PC-3 (cell line): Measurements from ENCODE around the gene GALNT1.

Source experiments
- EZH2 ChIP-seq: fragments of 300-600 bp; sonication (generic); IDR thresholded peaks from one replicate; pipeline ENCODE4 v1.6.1; 2017; ENCODE audit warnings: antibody characterized with exemption, mild to moderate bottlenecking, low read length; ENCODE audit not compliant: unreplicated experiment
- EZH2phosphoT487 ChIP-seq: fragments of 300-600 bp; sonication (generic); IDR thresholded peaks from 2 replicates; pipeline ENCODE4 v1.6.1; 2018; ENCODE audit warnings: mild to moderate bottlenecking, antibody characterized with exemption, low read length, borderline replicate concordance
- TF ChIP-seq, protein P1 (sequence below): fragments of 300-600 bp; sonication (generic); conservative IDR thresholded peaks from 2 replicates; pipeline ENCODE4 v1.5.1; 2017; ENCODE audit warnings: antibody characterized with exemption, low read depth, mild to moderate bottlenecking, low read length

DNA sequence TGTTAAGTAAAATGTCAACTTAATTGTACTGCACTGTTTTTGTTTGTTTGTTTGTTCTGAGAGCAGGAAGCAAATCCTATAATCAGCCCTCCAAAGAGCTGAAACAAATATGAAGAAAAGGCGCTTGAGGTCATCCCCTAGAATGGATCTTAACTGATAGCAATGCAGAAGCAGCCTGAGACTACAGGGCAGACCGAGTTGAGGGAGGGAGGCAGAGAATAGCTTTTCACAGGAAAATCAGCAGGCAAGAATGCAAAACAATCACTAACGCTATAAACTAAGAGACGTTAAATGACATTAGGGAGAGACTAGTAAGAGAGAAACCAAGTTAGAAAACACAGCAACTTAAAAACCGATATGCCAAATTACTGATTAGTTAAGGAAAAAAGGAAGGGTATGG is 37.2 kb downstream of the GALNT1 start:
- TF ChIP-seq, protein P1, sequence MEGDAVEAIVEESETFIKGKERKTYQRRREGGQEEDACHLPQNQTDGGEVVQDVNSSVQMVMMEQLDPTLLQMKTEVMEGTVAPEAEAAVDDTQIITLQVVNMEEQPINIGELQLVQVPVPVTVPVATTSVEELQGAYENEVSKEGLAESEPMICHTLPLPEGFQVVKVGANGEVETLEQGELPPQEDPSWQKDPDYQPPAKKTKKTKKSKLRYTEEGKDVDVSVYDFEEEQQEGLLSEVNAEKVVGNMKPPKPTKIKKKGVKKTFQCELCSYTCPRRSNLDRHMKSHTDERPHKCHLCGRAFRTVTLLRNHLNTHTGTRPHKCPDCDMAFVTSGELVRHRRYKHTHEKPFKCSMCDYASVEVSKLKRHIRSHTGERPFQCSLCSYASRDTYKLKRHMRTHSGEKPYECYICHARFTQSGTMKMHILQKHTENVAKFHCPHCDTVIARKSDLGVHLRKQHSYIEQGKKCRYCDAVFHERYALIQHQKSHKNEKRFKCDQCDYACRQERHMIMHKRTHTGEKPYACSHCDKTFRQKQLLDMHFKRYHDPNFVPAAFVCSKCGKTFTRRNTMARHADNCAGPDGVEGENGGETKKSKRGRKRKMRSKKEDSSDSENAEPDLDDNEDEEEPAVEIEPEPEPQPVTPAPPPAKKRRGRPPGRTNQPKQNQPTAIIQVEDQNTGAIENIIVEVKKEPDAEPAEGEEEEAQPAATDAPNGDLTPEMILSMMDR = no peak
- TF ChIP-seq EZH2 (no peak), EZH2phosphoT487 (no peak)
